EL (cell line): ENCODE data around the gene GRP.
"Not testable (repeated sequence)": the region's sequence is repeated elsewhere in the genome, so short reads cannot be mapped to it uniquely, and the experiment has no call there.

Source experiments
- DNase-seq: peaks from one replicate; pipeline ENCODE4 v3.0.0-alpha.2; 2016

GRP gene

DNA sequence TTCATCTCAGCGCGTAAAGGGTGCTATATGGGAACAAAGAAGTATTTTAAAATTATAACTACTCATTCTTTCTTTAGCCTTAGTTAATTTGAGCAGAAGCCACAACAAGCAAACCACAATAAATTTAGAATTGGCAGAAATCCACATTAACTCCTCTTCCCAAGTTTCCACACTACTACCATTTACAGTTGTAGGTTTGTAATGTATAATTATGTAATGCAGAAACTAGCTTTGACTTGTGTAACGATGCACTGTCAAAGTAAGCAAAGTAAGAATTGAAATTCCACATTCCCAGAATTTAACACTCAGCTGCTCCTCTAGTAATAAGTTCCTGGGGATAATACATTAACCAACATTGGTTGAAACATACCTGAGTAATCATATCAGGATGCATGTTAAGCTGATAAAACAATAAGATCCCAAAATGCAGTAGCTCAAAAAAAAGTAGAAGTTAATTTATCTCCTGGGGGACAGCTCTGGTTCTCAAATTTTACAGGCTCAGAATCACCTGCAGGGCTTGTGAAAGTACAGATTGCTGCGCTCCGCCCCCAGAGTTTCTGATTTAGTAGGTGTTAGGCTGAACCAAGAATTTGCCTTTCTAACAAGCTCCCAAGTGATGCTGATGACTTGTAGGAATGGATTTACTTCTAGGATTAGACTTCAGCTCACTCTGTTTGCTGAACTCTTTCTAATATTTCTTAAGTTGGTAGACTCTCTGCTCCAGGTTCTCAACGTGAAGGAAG, 9.9 kb downstream of the GRP start:
- no peak for DNase-seq

GRCh38 chr18:59231114-59231513, 11.2 kb downstream of the GRP start:
- no peak for DNase-seq

GRCh38 chr18:59231877-59232276, 11.9 kb downstream of the GRP start:
- no peak for DNase-seq

GRCh38 chr18:59232309-59233016, 12.5 kb downstream of the GRP start:
- no peak for DNase-seq

GRCh38 chr18:59233017-59233410, 13.1 kb downstream of the GRP start:
- peak; percentile 81 for DNase-seq

DNA sequence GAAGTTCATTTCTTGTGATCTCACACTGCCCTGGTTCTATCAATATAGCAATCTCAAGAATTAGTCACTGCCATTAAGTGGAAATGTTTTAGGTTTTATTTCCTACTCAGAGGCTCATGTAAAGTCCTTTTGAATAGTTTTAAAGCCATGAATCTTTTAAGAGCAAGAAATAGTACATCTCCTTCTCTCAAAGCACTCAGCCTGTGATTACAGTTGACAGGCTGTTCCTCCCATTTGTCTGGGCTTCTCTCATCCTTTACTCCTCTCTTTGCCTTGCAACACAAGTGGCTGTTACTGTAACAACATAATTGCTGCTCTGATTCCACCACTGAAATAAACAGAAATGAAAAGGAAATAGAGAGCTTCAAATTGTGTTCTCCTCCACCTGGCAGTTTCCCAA, 18.4 kb downstream of the GRP start:
- DNase-seq, result no peak

GRCh38 chr18:59239642-59240041, 19.7 kb downstream of the GRP start:
- no peak for DNase-seq

DNA sequence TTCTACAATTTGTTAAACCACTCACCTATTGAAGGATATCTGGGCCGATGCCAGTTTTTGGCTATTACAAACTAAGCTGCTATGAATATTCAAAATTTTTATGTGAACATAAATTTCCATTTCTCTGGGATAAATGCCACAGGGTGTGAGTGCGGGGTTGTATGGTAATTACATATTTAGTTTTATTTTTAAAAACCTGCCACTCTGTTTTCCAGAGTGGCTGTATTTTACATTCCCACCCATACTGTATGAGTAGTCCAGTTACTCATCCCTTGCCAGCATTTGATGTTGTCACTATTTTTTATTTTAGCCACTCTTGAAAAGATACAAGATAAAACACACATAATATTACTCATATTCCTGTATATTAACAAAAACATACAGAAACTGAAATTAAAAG, 22.9 kb downstream of the GRP start:
- no peak for DNase-seq

GRCh38 chr18:59246796-59247195, 26.8 kb downstream of the GRP start:
- DNase-seq, result no peak

DNA sequence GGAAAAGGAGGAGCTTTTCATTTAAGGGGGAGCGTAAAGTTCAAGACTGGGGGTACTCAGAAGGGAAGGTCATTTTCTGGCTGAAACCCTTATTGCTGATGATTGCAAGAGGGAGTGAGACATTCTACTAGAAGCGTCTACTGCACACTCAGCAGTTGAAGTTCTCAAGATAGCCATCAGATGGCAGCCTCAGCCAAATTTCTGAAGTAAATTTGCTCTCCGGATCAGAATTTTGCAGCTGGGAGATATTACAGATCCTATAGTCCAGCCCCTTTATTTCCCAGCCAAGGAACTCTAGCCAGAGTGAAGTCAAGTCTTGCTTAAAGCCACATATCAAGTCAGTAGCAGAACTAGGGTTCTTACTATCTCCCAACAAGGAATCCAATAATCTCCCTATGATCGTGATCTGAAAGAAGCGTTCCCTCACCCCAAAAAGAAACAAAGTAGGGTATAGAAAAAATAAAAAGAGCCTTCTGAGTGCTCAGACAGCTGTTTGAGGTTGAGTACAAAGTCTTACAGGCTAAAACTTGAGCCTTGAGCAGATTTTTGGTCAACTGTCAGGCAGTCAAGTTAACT, 29.3 kb downstream of the GRP start:
- peak; percentile 79 for DNase-seq

DNA sequence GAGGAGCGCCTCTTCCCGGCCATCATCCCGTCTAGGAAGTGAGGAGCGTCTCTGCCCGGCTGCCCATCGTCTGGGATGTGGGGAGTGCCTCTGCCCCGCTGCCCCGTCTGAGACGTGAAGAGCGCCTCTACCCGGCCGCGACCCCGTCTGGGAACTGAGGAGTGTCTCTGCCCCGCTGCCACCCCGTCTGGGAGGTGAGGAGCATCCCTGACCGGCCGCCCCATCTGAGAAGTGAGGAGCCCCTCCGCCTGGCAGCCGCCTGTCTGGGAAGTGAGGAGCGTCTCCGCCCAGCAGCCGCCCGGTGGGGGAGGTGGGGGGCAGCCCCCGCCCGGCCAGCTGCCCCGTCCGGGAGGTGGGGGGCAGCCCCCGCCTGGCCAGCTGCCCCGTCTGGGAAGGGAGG, 35.5 kb downstream of the GRP start:
- DNase-seq, result not testable (repeated sequence)

DNA sequence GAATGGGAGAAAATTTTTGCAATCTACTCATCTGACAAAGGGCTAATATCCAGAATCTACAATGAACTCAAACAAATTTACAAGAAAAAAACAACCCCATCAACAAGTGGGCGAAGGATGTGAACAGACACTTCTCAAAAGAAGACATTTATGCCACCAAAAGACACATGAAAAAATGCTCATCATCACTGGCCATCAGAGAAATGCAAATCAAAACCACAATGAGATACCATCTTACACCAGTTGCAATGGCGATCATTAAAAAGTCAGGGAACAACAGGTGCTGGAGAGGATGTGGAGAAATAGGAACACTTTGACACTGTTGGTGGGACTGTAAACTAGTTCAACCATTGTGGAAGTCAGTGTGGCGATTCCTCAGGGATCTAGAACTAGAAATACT, 41.9 kb downstream of the GRP start:
- DNase-seq, result not testable (repeated sequence)

- DNase-seq, result not testable (repeated sequence)
Measured at GRCh38 chr18:59262243-59262642, 42.3 kb downstream of the GRP start.

DNA sequence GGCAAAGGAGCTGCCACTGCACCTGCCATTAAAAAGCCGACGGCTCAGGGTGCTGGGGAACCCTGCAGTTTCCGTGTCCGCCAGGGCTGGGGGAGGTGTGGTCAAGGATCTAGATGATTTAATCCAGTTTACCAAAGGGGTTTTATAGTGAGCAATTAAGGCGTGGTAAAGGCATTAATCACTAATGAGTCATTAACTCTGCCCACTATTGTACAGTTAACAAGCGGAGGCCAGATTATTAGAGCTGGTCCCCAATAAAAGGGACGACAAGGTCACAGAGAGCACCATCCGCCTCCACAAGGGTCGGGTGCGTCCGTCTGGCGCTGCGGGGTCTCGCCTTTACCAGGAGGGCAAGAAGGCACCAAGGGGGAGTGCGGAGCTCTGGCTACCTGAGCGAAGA, 43.7 kb downstream of the GRP start:
- DNase-seq, result no peak

GRCh38 chr18:59264121-59264571, 44.2 kb downstream of the GRP start:
- no peak for DNase-seq

DNA sequence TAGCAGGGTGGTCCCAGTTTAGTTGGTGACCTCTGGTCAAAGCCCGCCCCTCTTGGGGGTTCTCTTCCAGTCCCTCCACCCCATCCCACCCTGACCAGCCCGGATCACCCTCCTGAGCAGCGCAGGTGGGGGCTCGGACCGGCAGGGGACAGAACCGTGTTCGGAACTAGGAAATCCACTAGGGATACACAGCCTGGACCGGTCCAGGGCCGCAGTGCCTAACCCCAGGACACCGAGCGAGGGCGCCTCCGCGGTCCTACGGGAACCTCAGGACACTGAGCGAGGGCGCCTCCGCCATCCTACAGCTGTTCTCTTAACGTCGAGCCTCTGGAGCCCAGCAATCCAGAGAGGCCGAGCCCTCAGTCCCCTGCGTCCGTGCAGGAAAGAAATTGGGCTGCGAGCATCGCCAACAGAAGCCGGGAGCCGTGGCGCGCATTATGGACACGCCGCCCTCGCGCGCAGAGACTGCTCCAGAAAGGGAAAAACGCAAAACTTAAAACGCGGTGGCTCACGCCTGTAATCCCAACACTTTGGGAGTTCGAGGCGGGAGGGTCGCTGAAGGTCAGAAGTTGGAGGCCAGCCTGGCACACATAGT, 44.8 kb downstream of the GRP start:
- DNase-seq, result no peak

GRCh38 chr18:59265246-59265973, 45.5 kb downstream of the GRP start:
- no peak for DNase-seq

DNA sequence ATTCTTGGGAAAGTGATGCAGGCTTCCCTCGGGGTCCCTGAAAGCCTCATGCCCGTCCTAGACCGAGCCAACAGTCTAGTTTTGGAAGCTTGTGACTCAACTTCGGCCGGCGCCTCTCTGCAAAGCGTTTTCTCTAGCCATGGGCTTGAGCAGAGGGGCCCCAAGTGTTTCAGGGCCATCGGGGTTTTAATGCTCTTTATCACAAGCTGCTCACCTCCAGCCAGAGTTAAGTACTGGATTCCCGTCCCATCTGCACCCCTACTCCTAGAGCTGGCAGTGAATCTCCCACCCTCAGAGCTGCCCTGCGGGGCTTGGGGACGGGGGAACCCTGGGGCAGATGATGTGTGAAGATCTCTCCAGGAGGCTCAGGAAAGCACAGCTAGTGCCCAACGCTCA, 46.0 kb downstream of the GRP start:
- DNase-seq, result no peak

- DNase-seq, result no peak
Measured at GRCh38 chr18:59266459-59266858, 46.5 kb downstream of the GRP start.

GRCh38 chr18:59266886-59267502, 47.0 kb downstream of the GRP start:
- DNase-seq, result no peak

DNA sequence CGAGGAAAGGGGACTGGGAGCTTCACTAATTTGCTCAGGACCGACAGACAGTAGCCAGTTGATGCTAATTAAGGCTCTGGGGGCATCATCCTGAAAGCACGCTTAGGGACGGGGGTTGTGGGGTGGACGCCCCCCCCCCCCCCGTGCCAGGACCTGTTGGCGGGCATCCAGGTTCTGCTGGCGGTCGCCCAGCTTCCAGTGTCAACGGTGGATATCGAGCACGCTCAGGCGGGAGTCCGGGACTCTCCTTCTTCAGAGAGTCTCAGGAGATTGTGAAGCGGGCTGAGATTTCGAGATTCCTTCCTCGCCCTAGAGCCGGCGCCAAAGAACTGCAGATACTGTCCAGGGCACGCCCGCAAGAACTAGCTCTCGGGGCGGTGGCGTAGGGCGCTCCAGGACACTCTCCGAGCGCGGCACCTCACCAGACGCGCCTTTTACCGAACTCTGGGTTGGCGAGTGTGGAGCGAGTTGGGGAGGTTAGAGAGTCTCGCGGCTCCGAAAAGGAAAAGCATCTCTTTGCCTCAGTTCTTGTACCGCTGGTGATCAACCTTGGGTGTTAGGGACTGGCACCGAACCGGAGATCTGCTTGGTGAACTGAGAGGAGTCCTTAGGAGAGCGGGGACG, 47.7 kb downstream of the GRP start:
- DNase-seq, result no peak

DNA sequence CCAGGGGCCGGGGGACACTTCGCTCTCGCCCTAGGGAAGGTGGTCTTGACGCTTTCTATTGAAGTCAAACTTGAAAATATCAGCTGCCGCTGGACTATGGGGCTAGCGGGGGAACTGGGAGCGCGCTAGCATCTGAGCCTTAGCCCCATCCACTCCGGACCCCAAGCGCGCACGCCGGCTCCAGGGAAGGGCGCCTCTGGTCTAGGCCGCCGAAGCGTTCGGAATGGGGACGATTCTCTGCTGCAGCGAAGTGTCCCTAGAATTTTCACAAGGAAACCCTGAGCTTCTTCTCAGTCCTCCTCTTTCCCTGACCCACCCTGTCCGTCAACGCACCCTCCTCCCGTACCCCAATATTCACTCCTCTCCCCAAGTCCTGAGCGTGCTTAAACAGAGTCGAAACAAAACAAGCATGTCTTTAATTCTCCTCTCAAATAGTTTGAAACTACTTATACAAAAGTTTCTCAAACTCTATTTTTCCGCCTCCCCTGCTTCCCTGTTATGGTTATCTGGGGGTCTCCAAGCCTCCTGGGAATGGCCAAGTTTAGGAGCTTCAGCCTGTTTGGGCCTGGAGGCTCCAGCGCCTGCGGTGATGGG, 48.3 kb downstream of the GRP start:
- no peak for DNase-seq
